HepG2 (cell line): ENCODE results near the gene WIPF3. TPM values are rescaled to one million over a fixed set of nuclear protein-coding genes. Genes with fewer than 3 reads are reported as not detected.

Source experiments
- ATAC-seq: fragments of 200-7000 bp; cut with Tn5 transposase; 3 replicates; pipeline ENCODE4 v1.9.1; 2020; ENCODE audit warnings: mild to moderate bottlenecking, moderate library complexity
- BruUV-seq: library from RNA; stranded (reverse); fragments of 400-500 nt; replicated peaks from 2 replicates; lab custom pipeline; 2021; lab: Mats Ljungman, UMichigan
- CTCF ChIA-PET: fragments of 300-600 bp; formaldehyde crosslinking; extraction: SDS; loops from one replicate; lab custom pipeline; 2021; ENCODE audit warnings: low total read pairs, inconsistent platforms, low intra/inter-chr PET ratio; lab: Yijun Ruan, JAX
- POLR2A ChIA-PET: fragments of 350-600 bp; sonication (Branson Sonifier 250); formaldehyde crosslinking; loops from one replicate; lab custom pipeline; 2020; ENCODE audit warnings: antibody characterized with exemption, inconsistent platforms; lab: Yijun Ruan, JAX
- DNase-seq: peaks from one replicate; pipeline ENCODE4 v3.0.0-alpha.2; 2015; ENCODE audit warnings: low spot score
- FAIRE-seq: peaks from 3 replicates; lab custom pipeline; 2011; peaks lifted over from hg19 to GRCh38; lab: Jason Lieb, UNC
- H2AFZ ChIP-seq: one replicate; pipeline ENCODE4 v1.6.1; 2011; ENCODE audit warnings: low read length, inconsistent platforms
- H3K27ac ChIP-seq: fragments of 300-600 bp; 3 replicates; pipeline ENCODE4 v1.8.0; 2011; ENCODE audit warnings: mixed run types, mild to moderate bottlenecking, mixed read lengths, low read length, inconsistent platforms; ENCODE audit not compliant: insufficient read depth; ENCODE audit errors: extremely low read length
- H3K27me3 ChIP-seq, 2 experiments: fragments of 200-600 bp in 1 of 2; 2 replicates in 1 of 2; 3 replicates in 1 of 2; pipeline versions ENCODE4 v1.6.0 to v1.8.0; 2011; ENCODE audit warnings: low read length in 2 of 2, mild to moderate bottlenecking in 2 of 2, moderate library complexity in 2 of 2, inconsistent platforms in 1 of 2; ENCODE audit not compliant: insufficient read depth in 2 of 2, control insufficient read depth in 1 of 2
- H3K36me3 ChIP-seq, 2 experiments: fragments of 200-600 bp in 1 of 2; replicated peaks in 1 of 2; 2 replicates in 1 of 2; 3 replicates in 1 of 2; pipeline versions ENCODE4 v1.5.1 to v1.8.0; 2011; ENCODE audit warnings: low read length in 2 of 2, inconsistent platforms in 1 of 2; ENCODE audit not compliant: insufficient read depth in 2 of 2, control insufficient read depth in 1 of 2
- H3K4me1 ChIP-seq: 2 replicates; pipeline ENCODE4 v1.5.1; 2012; ENCODE audit warnings: low read length, inconsistent platforms; ENCODE audit not compliant: insufficient read depth
- H3K4me2 ChIP-seq: 2 replicates; pipeline ENCODE4 v1.6.0; 2011; ENCODE audit warnings: low read depth, low read length, inconsistent platforms
- H3K4me3 ChIP-seq, 3 experiments: fragments of 200-600 bp in 1 of 3; sonication (generic), shearing (Covaris generic) in 1 of 3; replicated peaks in 1 of 3; 2 replicates each; pipeline ENCODE4 v1.5.1; 2011 to 2016; ENCODE audit warnings: low read length in 3 of 3, inconsistent platforms in 2 of 3, low read depth in 2 of 3, mild to moderate bottlenecking in 2 of 3, control low read depth in 1 of 3, mixed read lengths in 1 of 3; ENCODE audit not compliant: insufficient read depth in 1 of 3
- H3K79me2 ChIP-seq: one replicate; pipeline ENCODE4 v1.6.1; 2011; ENCODE audit warnings: low read length, inconsistent platforms; ENCODE audit not compliant: insufficient read depth
- H3K9ac ChIP-seq: 2 replicates; pipeline ENCODE4 v1.6.0; 2011; ENCODE audit warnings: mild to moderate bottlenecking, low read depth, low read length, inconsistent platforms; ENCODE audit not compliant: insufficient read depth
- H3K9me3 ChIP-seq: 2 replicates; pipeline ENCODE4 v1.5.1; 2012; ENCODE audit warnings: mild to moderate bottlenecking, low read length
- H4K20me1 ChIP-seq: 2 replicates; pipeline ENCODE4 v1.6.0; 2011; ENCODE audit warnings: inconsistent platforms, mild to moderate bottlenecking, low read length, moderate library complexity; ENCODE audit not compliant: insufficient read depth
- ATAD3A ChIP-seq: sonication (generic); formaldehyde crosslinking; IDR thresholded peaks from 2 replicates; pipeline ENCODE4 v1.4.0; 2020; ENCODE audit warnings: missing genetic modification reagents
- ATF7-NPFF ChIP-seq: sonication (generic); formaldehyde crosslinking; IDR thresholded peaks from 2 replicates; pipeline ENCODE4 v1.8.1; 2023; ENCODE audit warnings: mild to moderate bottlenecking, low read depth, missing genetic modification reagents, moderate library complexity
- BHLHE40 ChIP-seq: IDR thresholded peaks from 2 replicates; pipeline ENCODE4 v1.6.1; 2011; ENCODE audit warnings: low read length, improper control_type of control experiment
- EEA1 ChIP-seq: sonication (generic); formaldehyde crosslinking; IDR thresholded peaks from 2 replicates; pipeline ENCODE4 v1.5.1; 2020; ENCODE audit warnings: mild to moderate bottlenecking, missing genetic modification reagents, borderline replicate concordance
- KDM5A ChIP-seq: fragments of 200-600 bp; sonication (generic); IDR thresholded peaks from 2 replicates; pipeline ENCODE4 v1.7.0; 2018; ENCODE audit warnings: antibody characterized with exemption, mild to moderate bottlenecking, low read length, borderline replicate concordance
- MTA3 ChIP-seq: sonication (generic); formaldehyde crosslinking; IDR thresholded peaks from 2 replicates; pipeline ENCODE4 v1.4.0; 2020; ENCODE audit warnings: missing genetic modification reagents
- RARA ChIP-seq: IDR thresholded peaks from 2 replicates; pipeline ENCODE4 v1.6.1; 2016; ENCODE audit warnings: missing genetic modification reagents, missing compliant biosample characterization
- SMYD3 ChIP-seq: sonication (generic); formaldehyde crosslinking; IDR thresholded peaks from 2 replicates; pipeline ENCODE4 v1.8.1; 2023; ENCODE audit warnings: mild to moderate bottlenecking, missing genetic modification reagents
- SNAI1 ChIP-seq: sonication (generic); formaldehyde crosslinking; IDR thresholded peaks from 2 replicates; pipeline ENCODE4 v1.5.0; 2020; ENCODE audit warnings: mild to moderate bottlenecking, missing genetic modification reagents, borderline replicate concordance
- ZFAT ChIP-seq: sonication (generic); formaldehyde crosslinking; conservative IDR thresholded peaks from 2 replicates; pipeline ENCODE4 v1.8.1; 2023; ENCODE audit warnings: missing genetic modification reagents, inconsistent platforms
- ZKSCAN1 ChIP-seq: fragments of 150-350 bp; IDR thresholded peaks from 2 replicates; pipeline ENCODE4 v1.6.1; 2014; ENCODE audit warnings: low read length
- ZMAT3 ChIP-seq: sonication (generic); formaldehyde crosslinking; conservative IDR thresholded peaks from 2 replicates; pipeline ENCODE4 v1.7.0; 2021; ENCODE audit warnings: missing genetic modification reagents
- ZNF12 ChIP-seq: sonication (generic); formaldehyde crosslinking; IDR thresholded peaks from 2 replicates; pipeline ENCODE4 v1.5.0; 2020; ENCODE audit warnings: missing genetic modification reagents
- ZNF501 ChIP-seq: sonication (generic); formaldehyde crosslinking; IDR thresholded peaks from 2 replicates; pipeline ENCODE4 v1.5.1; 2020; ENCODE audit warnings: mild to moderate bottlenecking, moderate library complexity, missing genetic modification reagents
- ZNF746 ChIP-seq: sonication (generic); formaldehyde crosslinking; IDR thresholded peaks from 2 replicates; pipeline ENCODE4 v1.8.0; 2022; ENCODE audit warnings: mild to moderate bottlenecking, missing genetic modification reagents
- WGBS: methylation state at CpG from one replicate; pipeline ENCODE4 v1.1.6; 2017; ENCODE audit warnings: low lambda C conversion rate; 5-methylcytosine and 5-hydroxymethylcytosine counted together
- in situ Hi-C: cut with HindIII; loops from 2 replicates; pipeline ENCODE4 v1.10.0; 2017; ENCODE audit warnings: low pct_unique_long_range_greater_than_20kb; ENCODE audit not compliant: extremely low pct_ligation_motif_present
- intact Hi-C: fragments of 100-400 bp; cut with micrococcal nuclease; formaldehyde crosslinking; loops from one replicate; pipeline ENCODE4 v1.10.0; 2022; ENCODE audit not compliant: unreplicated experiment
- polyA plus RNA-seq, 8 experiments: library from polyadenylated mRNA; depleted of rRNA in 3 of 8; stranded (reverse) in 7 of 8; unstranded in 1 of 8; fragments of >200 nt; fragmentation: Illumina TruSeq in 4 of 8; extraction: Trizol in 4 of 8; gene quantifications; 2 replicates each; pipeline versions ENCODE4 v1.2.1 to v1.2.3, GENCODE V29; 2011 to 2016; ENCODE audit warnings: low read depth in 4 of 8, missing spikeins in 1 of 8, mixed read lengths in 1 of 8; ENCODE audit not compliant: insufficient read depth in 1 of 8
- total RNA-seq, 5 experiments: library from RNA; depleted of rRNA; stranded (reverse); fragments of >200 nt; fragmentation: Illumina TruSeq; extraction: Trizol; gene quantifications; 2 replicates each; pipeline ENCODE4 v1.2.3, GENCODE V29; 2016; ENCODE audit warnings: low read depth in 1 of 5
- TF ChIP-seq, protein P1 (sequence below): sonication (generic); formaldehyde crosslinking; IDR thresholded peaks from 2 replicates; pipeline ENCODE4 v1.4.0; 2020; ENCODE audit warnings: missing genetic modification reagents
- TF ChIP-seq, protein P2 (sequence below): sonication (generic); formaldehyde crosslinking; IDR thresholded peaks from 2 replicates; pipeline ENCODE4 v1.8.1; 2023; ENCODE audit warnings: mild to moderate bottlenecking, missing genetic modification reagents, borderline replicate concordance
- TF ChIP-seq, protein P3 (sequence below): sonication (generic); formaldehyde crosslinking; IDR thresholded peaks from 2 replicates; pipeline ENCODE4 v1.4.0; 2020; ENCODE audit warnings: missing genetic modification reagents

The WIPF3 gene
- total and polyA plus RNA-seq, 2 of the 13 experiments (the other 11 are each of a cell fraction or from before 2014, with no cell fraction given) = 0.03 TPM; not detected in 1

DNA sequence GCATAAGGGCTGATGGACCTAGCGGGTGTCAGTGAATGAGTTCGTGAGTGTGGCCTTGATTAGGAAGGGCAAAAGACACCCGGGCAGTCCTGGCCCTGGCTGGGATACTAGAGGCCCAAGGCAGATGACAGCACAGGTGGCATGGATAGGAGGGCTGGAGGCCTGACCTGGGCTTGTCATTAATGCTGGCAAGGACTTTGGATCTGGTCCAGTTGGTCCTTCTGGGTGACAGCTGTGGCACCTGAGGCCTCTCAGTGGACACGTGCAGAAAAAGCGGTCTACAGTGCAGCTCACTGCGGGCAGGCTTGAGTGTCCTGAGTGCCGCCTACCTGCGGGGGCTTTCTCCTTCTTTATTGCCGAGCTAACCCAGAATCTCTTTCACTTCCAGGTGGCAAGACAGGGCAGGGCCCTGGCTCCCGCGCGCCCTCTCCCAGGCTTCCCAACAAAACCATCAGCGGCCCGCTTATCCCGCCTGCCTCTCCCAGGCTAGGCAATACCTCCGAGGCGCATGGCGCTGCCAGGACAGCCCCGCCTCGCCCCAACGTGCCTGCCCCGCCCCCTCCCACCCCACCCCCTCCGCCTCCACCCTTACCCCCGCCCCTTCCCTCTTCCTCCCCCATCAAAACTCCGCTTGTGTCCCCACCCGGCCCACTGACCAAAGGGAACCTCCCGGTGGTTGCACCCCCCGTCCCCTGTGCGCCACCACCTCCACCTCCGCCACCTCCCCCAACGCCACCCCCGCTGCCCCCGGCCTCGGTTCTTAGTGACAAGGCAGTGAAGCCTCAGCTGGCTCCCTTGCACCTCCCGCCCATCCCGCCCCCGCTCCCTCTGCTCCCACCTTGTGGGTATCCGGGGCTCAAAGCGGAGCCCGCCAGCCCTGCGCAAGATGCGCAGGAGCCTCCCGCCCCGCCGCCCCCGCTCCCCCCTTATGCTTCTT, 77.4 kb downstream of the WIPF3 start:
- ChIA-PET POLR2A (no interaction called here), CTCF (no interaction called here)
- no TSS peak for BruUV-seq
- H3K9ac ChIP-seq = no peak overlapping the region
- H3K36me3 ChIP-seq = no peaks in the 10 kb centered on the region
- no peaks in the 10 kb centered on the region for H3K9me3 ChIP-seq
- WGBS = 75% methylated on average over 39 of the region's 46 CpGs
- in situ Hi-C loops = no loop called here
- H2AFZ ChIP-seq = no peak overlapping the region
- H3K4me1 ChIP-seq = no peaks in the 10 kb centered on the region
- no peak overlapping the region for H3K4me2 ChIP-seq
- ATAC-seq = no peak; the same call in 1 of the 3 replicates
- no peak for TF ChIP-seq EEA1 (CRISPR knock-in tag)
- TF ChIP-seq SNAI1 = no peak
- no peak for TF ChIP-seq KDM5A
- TF ChIP-seq ATF7-NPFF = no peak
- TF ChIP-seq ZMAT3 = no peak
- no peak for TF ChIP-seq ZKSCAN1
- TF ChIP-seq RARA (CRISPR knock-in tag) = no peak
- no peak for TF ChIP-seq MTA3 (CRISPR knock-in tag)
- no peak for TF ChIP-seq ZNF501 (CRISPR knock-in tag)
- TF ChIP-seq ATAD3A (CRISPR knock-in tag) = no peak
- TF ChIP-seq ZFAT (CRISPR knock-in tag) = no peak
- TF ChIP-seq, protein P1, sequence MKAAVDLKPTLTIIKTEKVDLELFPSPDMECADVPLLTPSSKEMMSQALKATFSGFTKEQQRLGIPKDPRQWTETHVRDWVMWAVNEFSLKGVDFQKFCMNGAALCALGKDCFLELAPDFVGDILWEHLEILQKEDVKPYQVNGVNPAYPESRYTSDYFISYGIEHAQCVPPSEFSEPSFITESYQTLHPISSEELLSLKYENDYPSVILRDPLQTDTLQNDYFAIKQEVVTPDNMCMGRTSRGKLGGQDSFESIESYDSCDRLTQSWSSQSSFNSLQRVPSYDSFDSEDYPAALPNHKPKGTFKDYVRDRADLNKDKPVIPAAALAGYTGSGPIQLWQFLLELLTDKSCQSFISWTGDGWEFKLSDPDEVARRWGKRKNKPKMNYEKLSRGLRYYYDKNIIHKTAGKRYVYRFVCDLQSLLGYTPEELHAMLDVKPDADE (CRISPR knock-in tag) = no peak
- TF ChIP-seq ZNF746 (CRISPR knock-in tag) = no peak
- no peak for TF ChIP-seq ZNF12 (CRISPR knock-in tag)
- TF ChIP-seq, protein P2, sequence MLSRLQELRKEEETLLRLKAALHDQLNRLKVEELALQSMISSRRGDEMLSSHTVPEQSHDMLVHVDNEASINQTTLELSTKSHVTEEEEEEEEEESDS = no peak
- TF ChIP-seq BHLHE40 = no peak
- no peak for TF ChIP-seq SMYD3 (CRISPR knock-in tag)
- TF ChIP-seq, protein P3, sequence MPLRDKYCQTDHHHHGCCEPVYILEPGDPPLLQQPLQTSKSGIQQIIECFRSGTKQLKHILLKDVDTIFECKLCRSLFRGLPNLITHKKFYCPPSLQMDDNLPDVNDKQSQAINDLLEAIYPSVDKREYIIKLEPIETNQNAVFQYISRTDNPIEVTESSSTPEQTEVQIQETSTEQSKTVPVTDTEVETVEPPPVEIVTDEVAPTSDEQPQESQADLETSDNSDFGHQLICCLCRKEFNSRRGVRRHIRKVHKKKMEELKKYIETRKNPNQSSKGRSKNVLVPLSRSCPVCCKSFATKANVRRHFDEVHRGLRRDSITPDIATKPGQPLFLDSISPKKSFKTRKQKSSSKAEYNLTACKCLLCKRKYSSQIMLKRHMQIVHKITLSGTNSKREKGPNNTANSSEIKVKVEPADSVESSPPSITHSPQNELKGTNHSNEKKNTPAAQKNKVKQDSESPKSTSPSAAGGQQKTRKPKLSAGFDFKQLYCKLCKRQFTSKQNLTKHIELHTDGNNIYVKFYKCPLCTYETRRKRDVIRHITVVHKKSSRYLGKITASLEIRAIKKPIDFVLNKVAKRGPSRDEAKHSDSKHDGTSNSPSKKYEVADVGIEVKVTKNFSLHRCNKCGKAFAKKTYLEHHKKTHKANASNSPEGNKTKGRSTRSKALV = no peak
- TF ChIP-seq, all 625 proteins: peak for 0
- peaks cover 0 to 14% of the 10 kb centered on the region in 2 experiments; a peak in 2 of 5 replicates for H3K27me3 ChIP-seq
- DNase-seq = no peak
- intact Hi-C loops = no loop called here
- no peak for FAIRE-seq
- H3K27ac ChIP-seq = no peak overlapping the region
- H3K4me3 ChIP-seq = no peak overlapping the region
- H4K20me1 ChIP-seq = no peaks in the 10 kb centered on the region
- no peaks in the 10 kb centered on the region for H3K79me2 ChIP-seq
